WTC11 (cell line): ENCODE results near the gene WSB2. TPM values are rescaled to one million over a fixed set of nuclear protein-coding genes. Genes with fewer than 3 reads are reported as not detected.

Experiments
- ATAC-seq: fragments of 200-7000 bp; cut with Tn5 transposase; 2 replicates; pipeline ENCODE4 v1.10.0; 2021; ENCODE audit warnings: mild to moderate bottlenecking, moderate library complexity
- CTCF ChIA-PET: fragments of 300-600 bp; sonication (Branson Sonifier 250); formaldehyde crosslinking; loops from one replicate; lab custom pipeline; 2021; ENCODE audit warnings: antibody characterized with exemption; lab: Charles Lee
- POLR2A ChIA-PET: fragments of 350-600 bp; sonication (Branson Sonifier 250); formaldehyde crosslinking; loops from one replicate; lab custom pipeline; 2021; ENCODE audit warnings: antibody characterized with exemption; lab: Charles Lee
- DNase-seq: peaks from one replicate; pipeline ENCODE4 v3.0.0; 2021; ENCODE audit warnings: low spot score
- H3K27ac Mint-ChIP-seq: 2 replicates; pipeline ENCODE4 v1.8.0; 2021; ENCODE audit warnings: mixed read lengths
- H3K27me3 Mint-ChIP-seq: 2 replicates; pipeline ENCODE4 v1.8.0; 2021; ENCODE audit warnings: low read depth, mild to moderate bottlenecking, moderate library complexity, mixed read lengths
- H3K36me3 Mint-ChIP-seq: 2 replicates; pipeline ENCODE4 v1.8.0; 2021; ENCODE audit warnings: mixed read lengths
- H3K4me1 Mint-ChIP-seq: 2 replicates; pipeline ENCODE4 v1.8.0; 2022; ENCODE audit warnings: mixed read lengths
- H3K4me3 Mint-ChIP-seq: 2 replicates; pipeline ENCODE4 v1.8.0; 2021; ENCODE audit warnings: mild to moderate bottlenecking, moderate library complexity, mixed read lengths
- H3K9me3 Mint-ChIP-seq: 2 replicates; pipeline ENCODE4 v1.8.0; 2021; ENCODE audit warnings: mixed read lengths
- ARID4B ChIP-seq: sonication (generic); formaldehyde crosslinking; IDR thresholded peaks from 2 replicates; pipeline ENCODE4 v1.8.0; 2023; ENCODE audit warnings: missing genetic modification reagents, mild to moderate bottlenecking, borderline replicate concordance
- CREM ChIP-seq: sonication (generic); formaldehyde crosslinking; IDR thresholded peaks from 2 replicates; pipeline ENCODE4 v1.8.1; 2022; ENCODE audit warnings: mild to moderate bottlenecking, missing genetic modification reagents, moderate library complexity
- E2F1 ChIP-seq: sonication (generic); formaldehyde crosslinking; IDR thresholded peaks from 2 replicates; pipeline ENCODE4 v1.8.0; 2022; ENCODE audit warnings: mild to moderate bottlenecking, missing genetic modification reagents
- ETV6 ChIP-seq: sonication (generic); formaldehyde crosslinking; IDR thresholded peaks from 2 replicates; pipeline ENCODE4 v1.8.1; 2022; ENCODE audit warnings: mild to moderate bottlenecking, missing genetic modification reagents
- GABPB1 ChIP-seq: sonication (generic); formaldehyde crosslinking; IDR thresholded peaks from 2 replicates; pipeline ENCODE4 v1.8.1; 2023; ENCODE audit warnings: mild to moderate bottlenecking, missing genetic modification reagents
- IRF1 ChIP-seq: sonication (generic); formaldehyde crosslinking; IDR thresholded peaks from 2 replicates; pipeline ENCODE4 v1.8.0; 2023; ENCODE audit warnings: missing genetic modification reagents
- KAT7 ChIP-seq: sonication (generic); formaldehyde crosslinking; IDR thresholded peaks from 2 replicates; pipeline ENCODE4 v1.8.1; 2023; ENCODE audit warnings: missing genetic modification reagents, mild to moderate bottlenecking, borderline replicate concordance
- MLX ChIP-seq: sonication (generic); formaldehyde crosslinking; IDR thresholded peaks from 2 replicates; pipeline ENCODE4 v1.8.1; 2023; ENCODE audit warnings: mild to moderate bottlenecking, missing genetic modification reagents, moderate library complexity
- MYBL2 ChIP-seq: sonication (generic); formaldehyde crosslinking; IDR thresholded peaks from 2 replicates; pipeline ENCODE4 v1.8.1; 2023; ENCODE audit warnings: mild to moderate bottlenecking, moderate library complexity, missing genetic modification reagents
- NFATC4 ChIP-seq: fragments of 250-450 bp; sonication (Bioruptor Pico); IDR thresholded peaks from 2 replicates; pipeline ENCODE4 v1.9.0; 2021; ENCODE audit warnings: mild to moderate bottlenecking
- PRRX2 ChIP-seq: fragments of 250-450 bp; sonication (Bioruptor Pico); IDR thresholded peaks from 2 replicates; pipeline ENCODE4 v1.8.0; 2021; ENCODE audit warnings: mild to moderate bottlenecking
- SMAD4 ChIP-seq: sonication (generic); formaldehyde crosslinking; IDR thresholded peaks from 2 replicates; pipeline ENCODE4 v1.8.0; 2022; ENCODE audit warnings: mild to moderate bottlenecking, missing genetic modification reagents
- SP1 ChIP-seq: sonication (generic); formaldehyde crosslinking; conservative IDR thresholded peaks from 2 replicates; pipeline ENCODE4 v1.8.1; 2022; ENCODE audit warnings: missing genetic modification reagents
- TEAD1 ChIP-seq: sonication (generic); formaldehyde crosslinking; IDR thresholded peaks from 2 replicates; pipeline ENCODE4 v1.8.0; 2022; ENCODE audit warnings: mild to moderate bottlenecking, missing genetic modification reagents
- ZNF425 ChIP-seq: fragments of 250-450 bp; sonication (Bioruptor Pico); conservative IDR thresholded peaks from 2 replicates; pipeline ENCODE4 v1.9.0; 2021; ENCODE audit warnings: mild to moderate bottlenecking
- total RNA-seq: library from RNA; stranded (reverse); gene quantifications from 3 replicates; pipeline ENCODE4 v1.2.3, GENCODE V29; 2021

The WSB2 gene
- total RNA-seq, 1 experiment from 2014 or later: 74.2 TPM

GRCh38 chr12:118063576-118064391, 2.8 kb upstream of the WSB2 start:
- H3K4me3 Mint-ChIP-seq: peak overlapping the region; percentile 89
- DNase-seq (no peak), ATAC-seq (no peak)
- H3K36me3 Mint-ChIP-seq: peaks cover 30% of the 10 kb centered on the region
- ChIA-PET CTCF (interaction anchor here (0.6 to 4.9 kb wide), 17 partner anchors 8 to 1777 kb away, joined by 3 to 44 read pairs (median 4); partner anchors contain the start of genes PEBP1, SUDS3, TAOK3 and VSIG10), POLR2A (interaction anchor here (0.5 to 1.9 kb wide), 6 partner anchors 29 to 191 kb away, joined by 3 to 7 read pairs (median 4); partner anchors contain the start of genes PEBP1 and VSIG10)
- peaks cover 45% of the 10 kb centered on the region for H3K4me1 Mint-ChIP-seq
- TF ChIP-seq SMAD4 (CRISPR knock-in tag): no peak
- TF ChIP-seq GABPB1 (CRISPR knock-in tag): peak; percentile 75
- peak overlapping the region; percentile 82 for H3K27ac Mint-ChIP-seq
- no peaks in the 10 kb centered on the region for H3K9me3 Mint-ChIP-seq
- H3K27me3 Mint-ChIP-seq: no peaks in the 10 kb centered on the region

- Mint-ChIP-seq H3K36me3 (peaks cover 15% of the 10 kb centered on the region), H3K4me3 (peak overlapping the region; percentile 89)
- peak; percentile 42 for DNase-seq
Measured at GRCh38 chr12:118061873-118062843, 1.2 kb upstream of the WSB2 start.

More at GRCh38 chr12:118061873-118062843, 1.2 kb upstream of the WSB2 start:
- TF ChIP-seq ETV6 (CRISPR knock-in tag) (0 out of 2 replicates have a peak, but pooled peaks have one; percentile 16), ZNF425 (no peak), TEAD1 (CRISPR knock-in tag) (0 out of 2 replicates have a peak, but pooled peaks have one; percentile 32), SP1 (CRISPR knock-in tag) (peak; percentile 28; the same call in 1 of the 2 replicates), PRRX2 (CRISPR knock-in tag) (0 out of 2 replicates have a peak, but pooled peaks have one; percentile 71), KAT7 (CRISPR knock-in tag) (0 out of 2 replicates have a peak, but pooled peaks have one; percentile 22), IRF1 (CRISPR knock-in tag) (0 out of 2 replicates have a peak, but pooled peaks have one; percentile 22), MYBL2 (CRISPR knock-in tag) (no peak), MLX (CRISPR knock-in tag) (no peak), E2F1 (CRISPR knock-in tag) (no peak), ARID4B (CRISPR knock-in tag) (0 out of 2 replicates have a peak, but pooled peaks have one; percentile 30), NFATC4 (CRISPR knock-in tag) (peak; percentile 28; the same call in 1 of the 2 replicates), CREM (CRISPR knock-in tag) (no peak)
- H3K27me3 Mint-ChIP-seq: no peaks in the 10 kb centered on the region
- peaks cover 45% of the 10 kb centered on the region for H3K4me1 Mint-ChIP-seq
- ChIA-PET CTCF (interaction anchor here (0.6 to 1.2 kb wide), 4 partner anchors 58 to 313 kb away, joined by 3 to 7 read pairs (median 3); no protein-coding TSS in a partner anchor), POLR2A (interaction anchor here (0.9 to 2.0 kb wide), 3 partner anchors 41 to 188 kb away, joined by 3 to 5 read pairs (median 5); partner anchors contain the start of gene VSIG10)
- peak overlapping the region; percentile 94 for H3K27ac Mint-ChIP-seq
- H3K9me3 Mint-ChIP-seq: no peaks in the 10 kb centered on the region
- ATAC-seq: peak; percentile 47
